ENCODE results near the gene CSNK2A1. TPM values are rescaled to one million over a fixed set of nuclear protein-coding genes. Genes with fewer than 3 reads are reported as not detected.

The CSNK2A1 gene
- total and polyA plus RNA-seq, 2 of the 8 experiments (the other 6 are each of a cell fraction or from before 2014, with no cell fraction given): 117 to 260 TPM

DNA sequence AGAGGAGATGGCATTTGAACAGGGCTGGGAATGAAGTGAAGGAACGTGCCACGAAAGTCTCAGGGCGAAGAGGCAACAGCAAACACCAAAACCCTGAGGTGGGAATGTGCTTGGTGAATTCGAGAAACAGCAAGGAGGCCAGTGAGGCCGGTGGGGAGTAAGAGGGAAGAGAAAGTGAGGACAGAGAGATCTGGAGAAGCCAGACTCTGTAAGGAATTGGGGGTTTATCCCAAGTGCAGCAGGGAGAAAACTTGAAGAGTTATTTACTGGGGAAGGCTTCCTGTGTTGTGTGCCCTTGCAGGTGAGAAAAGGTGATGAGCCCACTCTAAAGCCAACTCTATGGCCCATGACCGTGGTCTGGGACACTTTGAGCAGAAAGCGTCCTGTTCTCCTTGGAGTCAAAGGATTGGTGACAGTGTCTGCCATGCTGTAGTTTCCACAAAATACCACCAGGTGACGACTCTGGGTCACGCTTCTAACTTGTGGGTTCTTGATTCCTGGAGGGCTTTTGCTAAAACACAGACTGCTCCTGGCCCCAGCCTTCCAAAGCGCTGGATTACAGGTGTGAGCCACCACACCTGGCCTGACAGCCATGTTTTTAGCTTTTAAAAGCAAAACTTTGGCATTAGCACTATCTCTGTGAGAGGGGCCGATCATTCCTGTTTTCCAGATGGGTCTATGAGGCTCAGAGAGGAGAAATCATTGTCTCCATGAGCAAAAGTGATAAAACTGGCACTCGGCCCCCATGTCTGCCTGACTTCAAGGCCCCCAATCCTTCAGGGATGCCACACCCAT lies 18.0 kb upstream of the CSNK2A1 start:
- DNase-seq (ENCODE audit: low read depth in 1 of 2, low spot score in 2 of 2) (peak in 1 of 2 experiments; percentile 83), FAIRE-seq (peak; percentile 88)
- Histone ChIP-seq H2BK12ac (ENCODE audit: low read depth, low read length) (no peak overlapping the region), H2AFZ (ENCODE audit: low read length) (no peak overlapping the region), H3K27me3 (replicated peaks in 1 of 4; ENCODE audit: control insufficient read depth in 3 of 4, extremely low read depth in 1 of 4, insufficient read depth in 3 of 4, low read length in 3 of 4) (no peaks in the 10 kb centered on the region), H2AK5ac (ENCODE audit: low read depth, low read length) (no peak overlapping the region), H3K56ac (replicated peaks; ENCODE audit: insufficient read length, low read depth, low read length) (no peak overlapping the region), H3K79me2 (ENCODE audit: control insufficient read depth in 1 of 2, insufficient read depth in 2 of 2, low read length in 2 of 2) (no peaks in the 10 kb centered on the region), H3K27ac (ENCODE audit: low read depth, low read length) (no peak overlapping the region), H2BK20ac (ENCODE audit: low read length) (no peak overlapping the region), H4K5ac (ENCODE audit: insufficient read length, low read depth, low read length) (no peak overlapping the region), H3K4me2 (ENCODE audit: insufficient read depth in 1 of 2, low read depth in 2 of 2, low read length in 2 of 2) (no peak overlapping the region), H3K4ac (replicated peaks; ENCODE audit: insufficient read length, low read depth, low read length) (no peak overlapping the region), H3K4me3 (ENCODE audit: extremely low read depth in 1 of 4, insufficient read depth in 2 of 4, low read depth in 3 of 4, low read length in 4 of 4) (no peak overlapping the region), H3K23ac (ENCODE audit: insufficient read length) (no peak overlapping the region), H3K79me1 (ENCODE audit: low read depth, low read length) (no peaks in the 10 kb centered on the region), H3K18ac (ENCODE audit: extremely low read depth, low read length) (no peak overlapping the region), H4K8ac (ENCODE audit: extremely low read depth, insufficient read depth, low read length) (no peak overlapping the region), H3K14ac (ENCODE audit: insufficient read length) (no peak overlapping the region), H3K4me1 (replicated peaks in 1 of 4; ENCODE audit: control insufficient read depth in 3 of 4, insufficient read depth in 4 of 4, low read length in 3 of 4) (no peaks in the 10 kb centered on the region), H3K9ac (replicated peaks in 1 of 4; ENCODE audit: extremely low read depth in 1 of 4, low read depth in 3 of 4, low read length in 3 of 4) (no peak overlapping the region), H4K91ac (replicated peaks; ENCODE audit: insufficient read length, low read length) (no peak overlapping the region), H3K23me2 (ENCODE audit: low read depth, low read length) (no peaks in the 10 kb centered on the region), H4K20me1 (replicated peaks in 1 of 2; ENCODE audit: control insufficient read depth in 1 of 2, insufficient read depth in 2 of 2, low read length in 2 of 2) (no peaks in the 10 kb centered on the region), H2BK120ac (replicated peaks; ENCODE audit: low read depth, low read length) (no peak overlapping the region), H2BK15ac (ENCODE audit: low read length) (0 out of 2 replicates have a peak overlapping the region, but pooled peaks have one; percentile 76), H3K36me3 (ENCODE audit: control insufficient read depth in 2 of 4, insufficient read depth in 4 of 4, low read length in 3 of 4) (no peaks in the 10 kb centered on the region), H2BK5ac (ENCODE audit: low read depth, low read length) (no peak overlapping the region), H3K9me3 (ENCODE audit: insufficient read depth in 2 of 2, low read depth in 1 of 2, low read length in 1 of 2) (no peaks in the 10 kb centered on the region)
- CTCF ChIA-PET (ENCODE audit: partially characterized antibody): interaction anchor here (0.6 to 6.1 kb wide), 42 partner anchors 10 to 178 kb away, joined by 3 to 142 read pairs (median 5); partner anchors contain the start of gene TCF15
- TF ChIP-seq NRF1 (IDR thresholded peaks at IDR 0.05; ENCODE audit: low read depth, low read length) (no peak), TBP (IDR thresholded peaks at IDR 0.05; ENCODE audit: low read depth, low read length) (no peak), CHD2 (IDR thresholded peaks at IDR 0.05; ENCODE audit: low read length) (no peak), CTCF (IDR thresholded peaks at IDR 0.05; ENCODE audit: control extremely low read depth in 1 of 3, insufficient read depth in 1 of 3, low read depth in 1 of 3, low read length in 3 of 3) (peak; percentile 74 to 99 (median 95)), RAD21 (IDR thresholded peaks at IDR 0.05 in 1 of 2, conservative IDR thresholded peaks at IDR 0.05 in 1 of 2; ENCODE audit: low read depth in 2 of 2, low read length in 2 of 2) (peak; percentile 98), EGR1 (IDR thresholded peaks at IDR 0.05; ENCODE audit: borderline replicate concordance, low read depth, low read length) (no peak)
- 54% methylated on average over 12 of the region's 12 CpGs; no CpG with 5 or more reads in 1 of the 2 experiments for WGBS, 2 experiments (ENCODE audit: extremely low coverage in 1 of 2, insufficient coverage in 1 of 2, insufficient read length in 1 of 2, insufficient replicate concordance in 2 of 2, low coverage in 1 of 2, low lambda C conversion rate in 2 of 2, missing lambda C conversion rate in 1 of 2)
- POLR2A ChIA-PET (ENCODE audit: partially characterized antibody): interaction anchor here (1.3 to 3.4 kb wide), 3 partner anchors 12 to 84 kb away, joined by 3 to 18 read pairs (median 7); no protein-coding TSS in a partner anchor

Data from H1 (cell line).